Measurements from ENCODE around the gene HAP1. TPM values are rescaled to one million over a fixed set of nuclear protein-coding genes. Genes with fewer than 3 reads are reported as not detected.

Gene HAP1
- total and polyA plus RNA-seq, 2 of the 8 experiments (the other 6 are each of a cell fraction or from before 2014, with no cell fraction given), result 2.3 to 3.6 TPM

DNA sequence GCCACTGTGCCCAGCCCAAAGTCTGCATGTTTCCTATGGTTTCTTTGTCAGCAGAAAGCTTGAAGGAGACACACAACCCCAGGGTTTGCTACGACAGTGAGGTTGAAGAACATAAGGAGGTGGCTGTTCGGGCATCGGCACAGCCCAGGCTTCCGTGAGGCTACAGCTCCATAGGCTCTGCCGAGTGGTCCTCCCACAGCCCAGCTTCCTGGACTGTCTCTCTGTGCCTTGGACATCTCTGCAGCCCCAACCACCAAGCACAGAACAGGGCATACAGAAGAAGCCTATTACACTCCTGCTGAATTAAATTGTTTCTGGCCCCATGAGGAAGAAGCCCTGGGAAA lies 3.2 kb upstream of the HAP1 start (continued):
- TF ChIP-seq, protein P1, sequence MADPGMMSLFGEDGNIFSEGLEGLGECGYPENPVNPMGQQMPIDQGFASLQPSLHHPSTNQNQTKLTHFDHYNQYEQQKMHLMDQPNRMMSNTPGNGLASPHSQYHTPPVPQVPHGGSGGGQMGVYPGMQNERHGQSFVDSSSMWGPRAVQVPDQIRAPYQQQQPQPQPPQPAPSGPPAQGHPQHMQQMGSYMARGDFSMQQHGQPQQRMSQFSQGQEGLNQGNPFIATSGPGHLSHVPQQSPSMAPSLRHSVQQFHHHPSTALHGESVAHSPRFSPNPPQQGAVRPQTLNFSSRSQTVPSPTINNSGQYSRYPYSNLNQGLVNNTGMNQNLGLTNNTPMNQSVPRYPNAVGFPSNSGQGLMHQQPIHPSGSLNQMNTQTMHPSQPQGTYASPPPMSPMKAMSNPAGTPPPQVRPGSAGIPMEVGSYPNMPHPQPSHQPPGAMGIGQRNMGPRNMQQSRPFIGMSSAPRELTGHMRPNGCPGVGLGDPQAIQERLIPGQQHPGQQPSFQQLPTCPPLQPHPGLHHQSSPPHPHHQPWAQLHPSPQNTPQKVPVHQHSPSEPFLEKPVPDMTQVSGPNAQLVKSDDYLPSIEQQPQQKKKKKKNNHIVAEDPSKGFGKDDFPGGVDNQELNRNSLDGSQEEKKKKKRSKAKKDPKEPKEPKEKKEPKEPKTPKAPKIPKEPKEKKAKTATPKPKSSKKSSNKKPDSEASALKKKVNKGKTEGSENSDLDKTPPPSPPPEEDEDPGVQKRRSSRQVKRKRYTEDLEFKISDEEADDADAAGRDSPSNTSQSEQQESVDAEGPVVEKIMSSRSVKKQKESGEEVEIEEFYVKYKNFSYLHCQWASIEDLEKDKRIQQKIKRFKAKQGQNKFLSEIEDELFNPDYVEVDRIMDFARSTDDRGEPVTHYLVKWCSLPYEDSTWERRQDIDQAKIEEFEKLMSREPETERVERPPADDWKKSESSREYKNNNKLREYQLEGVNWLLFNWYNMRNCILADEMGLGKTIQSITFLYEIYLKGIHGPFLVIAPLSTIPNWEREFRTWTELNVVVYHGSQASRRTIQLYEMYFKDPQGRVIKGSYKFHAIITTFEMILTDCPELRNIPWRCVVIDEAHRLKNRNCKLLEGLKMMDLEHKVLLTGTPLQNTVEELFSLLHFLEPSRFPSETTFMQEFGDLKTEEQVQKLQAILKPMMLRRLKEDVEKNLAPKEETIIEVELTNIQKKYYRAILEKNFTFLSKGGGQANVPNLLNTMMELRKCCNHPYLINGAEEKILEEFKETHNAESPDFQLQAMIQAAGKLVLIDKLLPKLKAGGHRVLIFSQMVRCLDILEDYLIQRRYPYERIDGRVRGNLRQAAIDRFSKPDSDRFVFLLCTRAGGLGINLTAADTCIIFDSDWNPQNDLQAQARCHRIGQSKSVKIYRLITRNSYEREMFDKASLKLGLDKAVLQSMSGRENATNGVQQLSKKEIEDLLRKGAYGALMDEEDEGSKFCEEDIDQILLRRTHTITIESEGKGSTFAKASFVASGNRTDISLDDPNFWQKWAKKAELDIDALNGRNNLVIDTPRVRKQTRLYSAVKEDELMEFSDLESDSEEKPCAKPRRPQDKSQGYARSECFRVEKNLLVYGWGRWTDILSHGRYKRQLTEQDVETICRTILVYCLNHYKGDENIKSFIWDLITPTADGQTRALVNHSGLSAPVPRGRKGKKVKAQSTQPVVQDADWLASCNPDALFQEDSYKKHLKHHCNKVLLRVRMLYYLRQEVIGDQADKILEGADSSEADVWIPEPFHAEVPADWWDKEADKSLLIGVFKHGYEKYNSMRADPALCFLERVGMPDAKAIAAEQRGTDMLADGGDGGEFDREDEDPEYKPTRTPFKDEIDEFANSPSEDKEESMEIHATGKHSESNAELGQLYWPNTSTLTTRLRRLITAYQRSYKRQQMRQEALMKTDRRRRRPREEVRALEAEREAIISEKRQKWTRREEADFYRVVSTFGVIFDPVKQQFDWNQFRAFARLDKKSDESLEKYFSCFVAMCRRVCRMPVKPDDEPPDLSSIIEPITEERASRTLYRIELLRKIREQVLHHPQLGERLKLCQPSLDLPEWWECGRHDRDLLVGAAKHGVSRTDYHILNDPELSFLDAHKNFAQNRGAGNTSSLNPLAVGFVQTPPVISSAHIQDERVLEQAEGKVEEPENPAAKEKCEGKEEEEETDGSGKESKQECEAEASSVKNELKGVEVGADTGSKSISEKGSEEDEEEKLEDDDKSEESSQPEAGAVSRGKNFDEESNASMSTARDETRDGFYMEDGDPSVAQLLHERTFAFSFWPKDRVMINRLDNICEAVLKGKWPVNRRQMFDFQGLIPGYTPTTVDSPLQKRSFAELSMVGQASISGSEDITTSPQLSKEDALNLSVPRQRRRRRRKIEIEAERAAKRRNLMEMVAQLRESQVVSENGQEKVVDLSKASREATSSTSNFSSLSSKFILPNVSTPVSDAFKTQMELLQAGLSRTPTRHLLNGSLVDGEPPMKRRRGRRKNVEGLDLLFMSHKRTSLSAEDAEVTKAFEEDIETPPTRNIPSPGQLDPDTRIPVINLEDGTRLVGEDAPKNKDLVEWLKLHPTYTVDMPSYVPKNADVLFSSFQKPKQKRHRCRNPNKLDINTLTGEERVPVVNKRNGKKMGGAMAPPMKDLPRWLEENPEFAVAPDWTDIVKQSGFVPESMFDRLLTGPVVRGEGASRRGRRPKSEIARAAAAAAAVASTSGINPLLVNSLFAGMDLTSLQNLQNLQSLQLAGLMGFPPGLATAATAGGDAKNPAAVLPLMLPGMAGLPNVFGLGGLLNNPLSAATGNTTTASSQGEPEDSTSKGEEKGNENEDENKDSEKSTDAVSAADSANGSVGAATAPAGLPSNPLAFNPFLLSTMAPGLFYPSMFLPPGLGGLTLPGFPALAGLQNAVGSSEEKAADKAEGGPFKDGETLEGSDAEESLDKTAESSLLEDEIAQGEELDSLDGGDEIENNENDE (IDR thresholded peaks at IDR 0.05; ENCODE audit: insufficient replicate concordance, low read length), result no peak
- TF ChIP-seq CEBPB (IDR thresholded peaks at IDR 0.05; ENCODE audit: low read depth, low read length), result no peak
- no peak for TF ChIP-seq SIN3A (conservative IDR thresholded peaks at IDR 0.05 in 1 of 2, IDR thresholded peaks at IDR 0.05 in 1 of 2; ENCODE audit: low read depth in 1 of 2, low read length in 2 of 2)
- TF ChIP-seq SP4 (IDR thresholded peaks at IDR 0.05; ENCODE audit: low read length), result no peak

Data from H1 (cell line).